Heart left ventricle (tissue), 16 donors: ENCODE data around the gene HOOK2. TPM values are rescaled to one million over a fixed set of nuclear protein-coding genes. Genes with fewer than 3 reads are reported as not detected.
"Not testable (repeated sequence)": the region's sequence is repeated elsewhere in the genome, so short reads cannot be mapped to it uniquely, and the experiment has no call there.

ENCODE experiments used
- ATAC-seq, 4 donors: fragments of 200-7000 bp; cut with Tn5 transposase; one replicate each; pipeline ENCODE4 v1.9.1; 2020 to 2022; ENCODE audit warnings: moderate library complexity in 4 of 4, mild to moderate bottlenecking in 3 of 4, moderate number of reproducible peaks in 1 of 4
- DNase-seq, 5 donors: peaks; one replicate each; pipeline ENCODE4 v3.0.0-alpha.2; 2020
- H3K27ac ChIP-seq, 12 donors: fragments of 200-600 bp; sonication (generic) in 4 of 12; one replicate each; pipeline versions ENCODE4 v1.5.0 to v1.8.0; 2016 to 2022; ENCODE audit warnings: mild to moderate bottlenecking in 2 of 12
- H3K27me3 ChIP-seq, 9 donors: fragments of 200-600 bp; sonication (generic) in 2 of 9; one replicate each; pipeline versions ENCODE4 v1.5.1 to v1.8.0; 2016 to 2022; ENCODE audit warnings: mild to moderate bottlenecking in 3 of 9
- H3K36me3 ChIP-seq, 9 donors: fragments of 200-600 bp; sonication (generic) in 2 of 9; one replicate each; pipeline versions ENCODE4 v1.5.0 to v1.8.0; 2018 to 2022; ENCODE audit warnings: mild to moderate bottlenecking in 2 of 9
- H3K4me1 ChIP-seq, 12 donors: fragments of 200-600 bp; sonication (generic) in 4 of 12; one replicate each; pipeline versions ENCODE4 v1.5.0 to v1.8.0; 2016 to 2022; ENCODE audit warnings: mild to moderate bottlenecking in 3 of 12
- H3K4me3 ChIP-seq, 12 donors: fragments of 200-600 bp; sonication (generic) in 4 of 12; one replicate each; pipeline versions ENCODE4 v1.5.0 to v1.8.0; 2017 to 2022; ENCODE audit warnings: mild to moderate bottlenecking in 9 of 12, moderate library complexity in 4 of 12
- H3K9me3 ChIP-seq, 12 donors: fragments of 200-600 bp; sonication (generic) in 4 of 12; one replicate each; pipeline versions ENCODE4 v1.5.0 to v1.8.0; 2016 to 2022; ENCODE audit warnings: mild to moderate bottlenecking in 1 of 12
- CTCF ChIP-seq, 12 donors: fragments of 200-600 bp; sonication (generic) in 4 of 12; IDR thresholded peaks; one replicate each; pipeline versions ENCODE4 v1.5.0 to v1.8.0; 2018 to 2022; ENCODE audit warnings: antibody characterized with exemption in 12 of 12, mild to moderate bottlenecking in 5 of 12
- POLR2A ChIP-seq, 2 donors: fragments of 450-650 bp; IDR thresholded peaks; one replicate each; pipeline ENCODE4 v1.6.1; 2017; ENCODE audit warnings: antibody characterized with exemption in 2 of 2, mild to moderate bottlenecking in 2 of 2, moderate library complexity in 2 of 2
- WGBS, 4 donors: extraction: QIAGEN DNeasy Blood & Tissue Kit in 2 of 4; methylation state at CpG; one replicate each; pipeline versions ENCODE4 v1.1.5 to v1.1.7; 2013 to 2018; 5-methylcytosine and 5-hydroxymethylcytosine counted together
- intact Hi-C, 10 donors: fragments of 100-400 bp; cut with DNase I; formaldehyde crosslinking; loops; one replicate each; pipeline versions ENCODE4 v1.11.1 to v1.14.2; 2022
- microRNA-seq, 4 donors: library from miRNA; unstranded; fragments of <30 nt; microRNA quantifications; one replicate each; pipeline versions ENCODE4 to v1.2.0, GENCODE V29; 2017 to 2020
- polyA plus RNA-seq, 2 donors: library from polyadenylated mRNA; stranded (reverse); fragments of 200-250 nt; gene quantifications; one replicate each; pipeline ENCODE4 v1.2.3, GENCODE V29; 2013
- total RNA-seq, 9 donors: library from RNA; depleted of rRNA in 2 of 9; stranded (reverse); fragments of >200 nt in 2 of 9; fragmentation: NEBNext Ultra II Directional in 3 of 9; extraction: Animal tissue kit (Norgen Biotek cat#: 25700) in 3 of 9; gene quantifications; one replicate each; pipeline versions ENCODE4 v1.1.0 to v1.2.4, GENCODE V29; 2016 to 2023
- donor health status: ischemic (EF 13 %, LVEDD 7.1; RV severe dilation, severe dysfunction).
- donor health status: healthy with polysubstance abuse.
- donor health status: DM: no; HTN: yes; CAD: no.
- donor health status: DM: no; HTN: no; CAD: no.
- donor health status: ischemic (EF 25% LVEDD 6.9; RV normal size, moderate dysfunction).
- donor health status: ischemic (EF 25% LVEDD 5.7; RV mildly dilated, moderate dysfunction).
- donor health status: healthy.
- donor health status: DM: yes; HTN: yes; CAD: no.
- donor health status: ischemic (EF 35%, LVEDD 5.7; RV mildly dilated, moderate dysfunction).
- donor health status: nonischemic (EF 11% LVEDD 7.7; RV severe dilation, severe dysfunction).
- donor health status: DM: yes; HTN: yes; CAD: no.
- donor health status: PGD.
- donor health status: ischemic (EF 29% LVEDD 5.4; RV normal size, mild dysfunction).
- donor health status: nonischemic (EF 23%, LVEDD 6.1; RV moderate dilation, normal function).

Gene HOOK2
- total and polyA plus RNA-seq, 11 donors, result 29.9 to 90.1 (median 62.6) TPM

DNA sequence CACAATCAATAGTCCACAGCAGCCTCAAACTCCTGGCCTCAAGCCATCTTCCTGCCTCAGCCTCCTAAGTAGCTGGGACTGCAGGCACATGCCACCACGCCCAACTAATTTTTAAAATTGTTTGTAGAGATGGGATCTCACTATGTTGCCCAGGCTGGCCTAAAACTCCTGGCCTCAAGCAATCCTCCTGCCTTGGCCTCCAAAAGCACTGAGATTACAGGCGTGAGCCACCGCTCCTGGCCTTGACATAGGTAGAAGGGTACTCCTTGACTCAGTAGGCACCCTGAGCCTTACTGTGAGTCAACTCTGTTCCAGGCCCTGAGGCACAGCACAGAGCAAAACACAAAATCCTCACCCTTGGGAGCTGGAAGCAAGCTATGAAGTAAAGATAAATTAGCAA lies 59.4 kb downstream of the HOOK2 start:
- H3K36me3 ChIP-seq, result peaks cover 2 to 81% (median 78%) of the 10 kb centered on the region in 9 donors
- no peak overlapping the region for H3K4me3 ChIP-seq
- no peak for DNase-seq
- ATAC-seq, result no peak
- WGBS, 4 donors, result 96 to 100% (median 97%) methylated on average over 3 of the region's 3 CpGs
- no peak overlapping the region for H3K27ac ChIP-seq
- intact Hi-C loops, result loop anchor here in 3 of 10 donors (5.0 kb wide), 3 partner anchors 41 to 131 kb away; no protein-coding TSS in a partner anchor
- no peaks in the 10 kb centered on the region for H3K27me3 ChIP-seq
- peaks cover 4 to 25% (median 12%) of the 10 kb centered on the region in 12 donors for H3K4me1 ChIP-seq
- TF ChIP-seq POLR2A (IDR thresholded peaks at IDR 0.05), result no peak
- TF ChIP-seq CTCF (IDR thresholded peaks at IDR 0.05), result no peak
- no peaks in the 10 kb centered on the region for H3K9me3 ChIP-seq

DNA sequence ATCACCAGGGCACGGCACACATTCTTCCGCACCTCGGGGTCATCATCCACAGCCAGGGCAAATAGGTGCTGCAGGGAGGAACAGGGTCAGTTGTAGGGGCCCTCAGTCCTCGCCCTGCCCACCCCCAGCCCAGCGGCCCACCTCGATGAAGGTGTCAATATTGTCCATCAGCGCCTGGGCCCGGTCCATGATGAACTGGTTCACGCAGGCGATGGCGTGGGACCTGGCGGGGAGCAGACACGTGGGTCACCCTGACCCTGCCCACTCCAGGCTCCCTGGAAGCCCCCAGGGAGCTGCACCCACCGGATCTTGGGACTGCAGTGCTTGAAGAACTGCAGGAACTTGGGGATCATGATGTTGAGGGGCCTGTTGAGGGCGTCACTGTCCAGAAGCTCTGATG lies 60.2 kb downstream of the HOOK2 start:
- WGBS, 4 donors, result 92 to 100% (median 95%) methylated on average over 3 to 15 of the region's 15 CpGs
- Histone ChIP-seq H3K4me1 (peaks cover 0 to 16% (median 4%) of the 10 kb centered on the region in 12 donors), H3K27ac (no peak overlapping the region), H3K36me3 (peaks cover 2 to 89% (median 86%) of the 10 kb centered on the region in 9 donors), H3K9me3 (no peaks in the 10 kb centered on the region), H3K4me3 (no peak overlapping the region), H3K27me3 (no peaks in the 10 kb centered on the region)
- no peak for DNase-seq
- TF ChIP-seq CTCF (IDR thresholded peaks at IDR 0.05), result no peak
- no peak for TF ChIP-seq POLR2A (IDR thresholded peaks at IDR 0.05)
- intact Hi-C loops, result loop anchor here in 3 of 10 donors (5.0 kb wide), 3 partner anchors 42 to 132 kb away; no protein-coding TSS in a partner anchor
- no peak for ATAC-seq

DNA sequence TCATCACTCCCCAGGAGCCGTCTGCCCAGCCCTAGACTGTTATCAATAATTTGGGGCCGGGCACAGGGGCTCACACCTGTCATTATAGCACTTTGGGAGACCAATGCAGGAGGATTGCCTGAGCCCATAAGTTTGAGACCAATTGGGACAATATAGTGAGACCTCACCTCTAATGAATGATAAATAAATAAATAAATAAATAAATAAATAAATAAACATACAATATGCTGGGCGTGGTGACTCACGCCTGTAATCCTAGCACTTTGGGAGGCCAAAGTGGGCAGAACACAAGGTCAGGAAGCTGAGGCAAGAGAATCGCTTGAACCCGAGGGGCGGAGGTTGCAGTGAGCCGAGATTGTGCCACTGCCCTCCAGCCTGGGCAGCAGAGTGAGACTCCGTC lies 62.0 kb downstream of the HOOK2 start:
- peaks cover 2 to 97% (median 95%) of the 10 kb centered on the region in 9 donors for H3K36me3 ChIP-seq
- intact Hi-C loops, result loop anchor here in 1 of 10 donors (5.0 kb wide), 1 partner anchor 84 kb away; no protein-coding TSS in a partner anchor
- H3K4me1 ChIP-seq, DNase-seq, H3K9me3 ChIP-seq, H3K27ac ChIP-seq, H3K4me3 ChIP-seq, ATAC-seq, H3K27me3 ChIP-seq: not testable (repeated sequence)
- WGBS, 4 donors, result 90 to 96% (median 94%) methylated on average over 9 of the region's 9 CpGs

Small RNA genes within 50 kb of the gene (microRNA-seq; reads per million reads assigned to microRNA genes)
- gene MIR5684, result 0 reads per million in 4 donors

Other genes starting within 250 kb of the HOOK2 start
- gene ZNF564, start 224.1 kb downstream of the HOOK2 start, total RNA-seq, result 10 to 100 TPM in 2 of 9 donors, 1 to 10 TPM in 7; 6.1 to 10.4 (median 8.0) TPM
- 1 to 10 TPM; 4.0 to 5.6 TPM for gene ZNF564, start 224.1 kb downstream of the HOOK2 start, polyA plus RNA-seq
- 1 to 10 TPM; 3.7 to 8.9 (median 5.3) TPM for gene ZNF490, start 164.7 kb downstream of the HOOK2 start, total RNA-seq
- gene ZNF490, start 164.7 kb downstream of the HOOK2 start, polyA plus RNA-seq, result 1 to 10 TPM in 1 of 2 donors, under 1 TPM in 1; 0.91 to 1.1 TPM
- 10 to 100 TPM in 8 of 9 donors, 1 to 10 TPM in 1; 9.4 to 22.6 (median 14.3) TPM for gene ZNF791, start 164.6 kb downstream of the HOOK2 start, total RNA-seq
- 1 to 10 TPM; 6.1 to 6.9 TPM for gene ZNF791, start 164.6 kb downstream of the HOOK2 start, polyA plus RNA-seq
- 100 to 1,000 TPM in 1 of 9 donors, 10 to 100 TPM in 8; 16.0 to 135 (median 30.7) TPM for gene MAN2B1, start 108.8 kb downstream of the HOOK2 start, total RNA-seq
- 10 to 100 TPM; 18.6 to 23.0 TPM for gene MAN2B1, start 108.8 kb downstream of the HOOK2 start, polyA plus RNA-seq
- gene WDR83, start 108.7 kb downstream of the HOOK2 start, total RNA-seq, result 1 to 10 TPM; 6.0 to 9.2 (median 7.8) TPM
- 10 to 100 TPM; 12.3 to 13.0 TPM for gene WDR83, start 108.7 kb downstream of the HOOK2 start, polyA plus RNA-seq
- gene DHPS, start 93.7 kb downstream of the HOOK2 start, total RNA-seq, result 100 to 1,000 TPM in 1 of 9 donors, 10 to 100 TPM in 8; 47.6 to 121 (median 54.6) TPM
- gene DHPS, start 93.7 kb downstream of the HOOK2 start, polyA plus RNA-seq, result 10 to 100 TPM; 57.2 to 57.6 TPM
- not detected for gene GNG14, start 87.6 kb downstream of the HOOK2 start, total RNA-seq
- not detected for gene GNG14, start 87.6 kb downstream of the HOOK2 start, polyA plus RNA-seq
- 1 to 10 TPM; 1.5 to 3.6 (median 2.4) TPM for gene FBXW9, start 78.9 kb downstream of the HOOK2 start, total RNA-seq
- 1 to 10 TPM; 1.0 to 5.0 TPM for gene FBXW9, start 78.9 kb downstream of the HOOK2 start, polyA plus RNA-seq
- 10 to 100 TPM; 33.7 to 57.4 (median 42.6) TPM for gene TNPO2, start 51.6 kb downstream of the HOOK2 start, total RNA-seq
- gene TNPO2, start 51.6 kb downstream of the HOOK2 start, polyA plus RNA-seq, result 10 to 100 TPM; 18.0 to 29.2 TPM
- gene TRIR, start 40.9 kb downstream of the HOOK2 start, total RNA-seq, result 100 to 1,000 TPM in 6 of 9 donors, 10 to 100 TPM in 3; 90.4 to 305 (median 118) TPM
- 100 to 1,000 TPM; 226 to 234 TPM for gene TRIR, start 40.9 kb downstream of the HOOK2 start, polyA plus RNA-seq
- gene GET3, start 38.1 kb downstream of the HOOK2 start, total RNA-seq, result 10 to 100 TPM; 54.3 to 81.5 (median 61.8) TPM
- gene GET3, start 38.1 kb downstream of the HOOK2 start, polyA plus RNA-seq, result 100 to 1,000 TPM in 1 of 2 donors, 10 to 100 TPM in 1; 76.3 to 133 TPM
- not detected for gene BEST2, start 23.8 kb downstream of the HOOK2 start, total RNA-seq
- gene BEST2, start 23.8 kb downstream of the HOOK2 start, polyA plus RNA-seq, result not detected
- 100 to 1,000 TPM in 4 of 9 donors, 10 to 100 TPM in 5; 19.6 to 205 (median 67.6) TPM for gene JUNB, start 15.9 kb upstream of the HOOK2 start, total RNA-seq
- gene JUNB, start 15.9 kb upstream of the HOOK2 start, polyA plus RNA-seq, result 10 to 100 TPM; 29.6 to 52.9 TPM
- gene PRDX2, start 26.2 kb upstream of the HOOK2 start, total RNA-seq, result 1,000 to 10,000 TPM in 2 of 9 donors, 100 to 1,000 TPM in 7; 435 to 1,432 (median 684) TPM
- gene PRDX2, start 26.2 kb upstream of the HOOK2 start, polyA plus RNA-seq, result 100 to 1,000 TPM; 544 to 645 TPM
- gene THSD8, start 26.5 kb upstream of the HOOK2 start, total RNA-seq, result 1 to 10 TPM in 7 of 9 donors, not detected in 2; 1.2 to 6.8 (median 2.2) TPM
- gene THSD8, start 26.5 kb upstream of the HOOK2 start, polyA plus RNA-seq, result 1 to 10 TPM in 1 of 2 donors, under 1 TPM in 1; 0.35 to 3.2 TPM
- 1 to 10 TPM in 8 of 9 donors, under 1 TPM in 1; 0.63 to 7.6 (median 4.0) TPM for gene RNASEH2A, start 31.0 kb upstream of the HOOK2 start, total RNA-seq
- gene RNASEH2A, start 31.0 kb upstream of the HOOK2 start, polyA plus RNA-seq, result 1 to 10 TPM; 1.3 to 8.6 TPM
- not detected for gene RTBDN, start 59.0 kb upstream of the HOOK2 start, total RNA-seq
- gene RTBDN, start 59.0 kb upstream of the HOOK2 start, polyA plus RNA-seq, result not detected
- gene MAST1, start 63.0 kb upstream of the HOOK2 start, total RNA-seq, result 1 to 10 TPM in 2 of 9 donors, under 1 TPM in 4, not detected in 3; 0.27 to 1.7 (median 0.31) TPM
- under 1 TPM; 0.15 to 0.37 TPM for gene MAST1, start 63.0 kb upstream of the HOOK2 start, polyA plus RNA-seq
- gene DNASE2, start 105.9 kb upstream of the HOOK2 start, total RNA-seq, result 10 to 100 TPM; 15.9 to 41.1 (median 23.3) TPM
- gene DNASE2, start 105.9 kb upstream of the HOOK2 start, polyA plus RNA-seq, result 10 to 100 TPM; 11.7 to 31.7 TPM
- under 1 TPM in 2 of 9 donors, not detected in 7; 0.19 to 0.25 TPM for gene KLF1, start 111.6 kb upstream of the HOOK2 start, total RNA-seq
- not detected for gene KLF1, start 111.6 kb upstream of the HOOK2 start, polyA plus RNA-seq
- gene GCDH, start 115.6 kb upstream of the HOOK2 start, total RNA-seq, result 100 to 1,000 TPM in 1 of 9 donors, 10 to 100 TPM in 8; 29.8 to 105 (median 46.7) TPM
- 100 to 1,000 TPM in 1 of 2 donors, 10 to 100 TPM in 1; 28.7 to 107 TPM for gene GCDH, start 115.6 kb upstream of the HOOK2 start, polyA plus RNA-seq
- gene SYCE2, start 143.7 kb upstream of the HOOK2 start, total RNA-seq, result under 1 TPM in 1 of 9 donors, not detected in 8; 0.24 TPM
- gene SYCE2, start 143.7 kb upstream of the HOOK2 start, polyA plus RNA-seq, result under 1 TPM in 1 of 2 donors, not detected in 1; 0.06 TPM
- gene FARSA, start 158.2 kb upstream of the HOOK2 start, total RNA-seq, result 10 to 100 TPM; 35.0 to 49.6 (median 40.6) TPM
- 100 to 1,000 TPM in 1 of 2 donors, 10 to 100 TPM in 1; 37.3 to 104 TPM for gene FARSA, start 158.2 kb upstream of the HOOK2 start, polyA plus RNA-seq
- gene CALR, start 163.1 kb upstream of the HOOK2 start, total RNA-seq, result 100 to 1,000 TPM; 231 to 816 (median 380) TPM
- 100 to 1,000 TPM; 227 to 771 TPM for gene CALR, start 163.1 kb upstream of the HOOK2 start, polyA plus RNA-seq
- gene RAD23A, start 170.3 kb upstream of the HOOK2 start, total RNA-seq, result 100 to 1,000 TPM; 130 to 272 (median 161) TPM
- 100 to 1,000 TPM; 186 to 212 TPM for gene RAD23A, start 170.3 kb upstream of the HOOK2 start, polyA plus RNA-seq
- 10 to 100 TPM; 17.2 to 63.6 (median 27.2) TPM for gene GADD45GIP1, start 181.7 kb upstream of the HOOK2 start, total RNA-seq
- 100 to 1,000 TPM in 1 of 2 donors, 10 to 100 TPM in 1; 64.9 to 119 TPM for gene GADD45GIP1, start 181.7 kb upstream of the HOOK2 start, polyA plus RNA-seq
- 10 to 100 TPM in 4 of 9 donors, 1 to 10 TPM in 5; 2.9 to 13.6 (median 9.0) TPM for gene DAND5, start 194.0 kb upstream of the HOOK2 start, total RNA-seq
- 1 to 10 TPM; 1.4 to 4.7 TPM for gene DAND5, start 194.0 kb upstream of the HOOK2 start, polyA plus RNA-seq
- 100 to 1,000 TPM in 8 of 9 donors, 10 to 100 TPM in 1; 81.4 to 147 (median 122) TPM for gene NFIX, start 219.9 kb upstream of the HOOK2 start, total RNA-seq
- 10 to 100 TPM; 42.1 to 55.2 TPM for gene NFIX, start 219.9 kb upstream of the HOOK2 start, polyA plus RNA-seq